HG02852 (cell line): ENCODE results near the gene TBL1X.
"Not testable (repeated sequence)": the region's sequence is repeated elsewhere in the genome, so short reads cannot be mapped to it uniquely, and the experiment has no call there.

Experiments
- ATAC-seq: cut with Tn5 transposase; IDR thresholded peaks from one replicate; pipeline ENCODE4 v1.9.1; 2021; ENCODE audit warnings: mild to moderate bottlenecking, moderate library complexity; ENCODE audit not compliant: unreplicated experiment

The TBL1X gene

DNA sequence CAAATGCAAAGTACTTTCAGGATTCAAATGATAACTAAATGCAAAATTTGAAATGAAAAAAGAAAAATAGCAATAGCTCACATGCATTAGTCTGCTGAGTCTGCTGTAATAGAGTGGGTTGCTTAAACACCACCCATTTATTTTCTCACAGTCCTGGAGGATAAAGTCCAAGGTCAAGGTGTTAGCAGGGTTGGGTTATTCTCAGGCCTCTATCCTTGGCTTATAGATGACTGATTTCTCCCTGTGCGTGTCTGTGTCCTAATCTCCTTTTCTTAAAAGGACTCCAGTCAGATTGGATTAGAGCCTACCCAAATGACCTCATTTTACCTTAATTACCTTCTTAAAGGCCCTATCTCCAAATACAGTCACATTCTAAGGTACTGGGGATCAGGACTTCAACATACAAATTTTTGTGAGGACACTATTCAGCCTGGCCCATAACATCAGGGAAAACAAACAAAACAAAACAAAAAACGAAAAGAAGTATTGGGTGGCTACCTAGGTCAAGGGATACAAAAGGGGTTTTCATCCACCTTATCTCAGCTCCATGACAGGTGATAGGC lies 6.3 kb upstream of the TBL1X start:
- no peak for ATAC-seq

DNA sequence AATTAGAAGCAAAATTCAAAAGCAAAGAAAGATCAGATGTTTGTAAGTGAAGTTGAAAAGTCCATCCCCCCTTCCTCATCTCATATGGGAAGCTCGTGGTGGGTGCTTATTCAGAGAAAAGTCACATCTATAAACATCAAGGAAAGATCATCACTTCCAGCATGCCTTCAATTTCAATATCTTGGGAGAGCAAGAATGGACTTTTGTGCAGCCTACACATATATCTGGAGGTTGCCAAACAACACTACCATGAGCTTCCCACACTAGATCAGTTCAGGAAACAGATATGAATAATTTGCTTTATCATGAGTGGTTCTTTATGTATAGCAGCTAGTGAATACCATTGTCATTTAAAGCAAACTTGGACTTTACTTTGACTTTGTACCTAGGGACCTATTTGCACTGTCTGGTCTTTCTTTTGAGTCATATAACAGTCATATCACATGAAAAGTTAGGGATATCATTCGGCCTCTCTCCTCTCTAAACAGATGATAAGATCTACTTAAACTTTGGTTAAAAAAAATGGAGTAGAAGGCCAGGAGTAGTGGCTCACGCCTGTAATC lies 5.6 kb upstream of the TBL1X start:
- no peak for ATAC-seq

DNA sequence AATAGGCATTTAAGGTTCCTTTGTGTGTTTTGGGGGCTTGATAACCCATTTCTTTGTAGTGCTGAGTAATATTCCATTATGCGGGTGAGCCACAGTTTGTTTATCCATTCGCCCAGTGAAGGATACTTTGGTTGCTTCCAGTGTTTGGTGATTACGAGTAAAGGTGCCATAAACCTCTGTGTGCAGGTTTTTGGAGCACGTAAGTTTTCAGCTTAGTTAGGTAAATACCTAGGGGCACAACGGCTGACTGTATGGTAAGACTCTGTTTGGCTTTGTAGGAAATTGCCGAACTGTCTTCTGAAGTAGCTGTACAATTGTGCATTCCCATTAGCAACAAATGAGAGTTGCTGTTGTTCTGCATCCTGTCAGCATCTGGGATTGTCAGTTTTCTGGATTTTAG lies 3.8 kb upstream of the TBL1X start:
- no peak for ATAC-seq

DNA sequence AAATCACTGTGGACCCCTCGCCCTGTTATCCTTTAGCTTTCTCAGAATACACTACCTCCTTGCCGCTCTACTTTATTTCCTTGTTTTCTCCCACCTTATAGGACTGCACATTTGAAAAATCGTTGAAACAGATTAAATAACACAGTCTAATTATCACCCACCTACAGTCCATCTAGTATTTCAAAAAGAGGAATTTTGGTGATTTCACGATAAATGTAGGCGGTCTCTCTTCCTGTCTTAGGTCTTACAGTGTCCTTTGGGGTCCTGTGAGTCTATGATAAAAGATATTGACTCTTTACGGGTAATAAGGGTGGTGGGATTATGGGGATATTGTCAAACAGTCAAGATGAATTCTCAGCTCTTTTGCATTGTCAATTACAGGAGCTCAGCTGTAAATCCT lies 2.4 kb upstream of the TBL1X start:
- ATAC-seq: no peak

DNA sequence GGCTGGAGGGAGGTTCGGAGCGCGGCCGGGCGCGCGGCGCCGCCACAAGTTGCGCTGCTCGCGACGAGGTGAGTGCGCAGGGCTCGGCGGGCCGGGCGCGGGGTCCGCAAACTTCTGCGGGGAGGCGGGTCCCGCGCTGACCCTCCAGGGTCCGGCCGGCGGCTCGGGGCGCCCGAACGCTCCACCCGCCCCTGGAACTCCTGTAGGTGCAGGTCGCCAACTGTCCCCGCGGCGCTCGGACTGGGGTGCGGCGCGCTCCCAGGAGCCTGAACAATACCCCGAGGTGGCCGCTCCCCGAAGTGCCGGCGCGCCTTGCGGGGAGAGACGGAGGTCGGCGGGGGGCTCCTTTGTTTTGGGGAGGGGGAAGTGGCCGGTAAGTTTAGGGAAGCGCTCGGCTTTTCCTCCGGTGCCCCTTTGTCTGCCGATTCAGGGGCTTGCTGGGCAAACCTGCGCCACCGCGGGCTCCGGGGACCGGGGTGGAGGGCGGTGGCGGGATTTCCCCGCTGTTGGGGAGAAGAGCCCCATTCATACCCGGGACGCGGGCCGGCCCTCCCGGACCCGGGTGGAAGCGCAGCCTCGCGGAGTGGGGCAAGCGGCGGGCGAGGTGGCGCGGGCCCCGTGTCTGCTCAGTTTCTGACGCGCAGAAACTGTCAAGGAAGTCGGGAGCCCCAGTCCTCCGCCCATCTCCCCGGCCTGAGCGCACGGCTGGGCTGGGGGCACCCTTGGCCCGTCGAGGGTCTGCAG lies 694 bp downstream of the TBL1X start:
- ATAC-seq: peak; percentile 27

DNA sequence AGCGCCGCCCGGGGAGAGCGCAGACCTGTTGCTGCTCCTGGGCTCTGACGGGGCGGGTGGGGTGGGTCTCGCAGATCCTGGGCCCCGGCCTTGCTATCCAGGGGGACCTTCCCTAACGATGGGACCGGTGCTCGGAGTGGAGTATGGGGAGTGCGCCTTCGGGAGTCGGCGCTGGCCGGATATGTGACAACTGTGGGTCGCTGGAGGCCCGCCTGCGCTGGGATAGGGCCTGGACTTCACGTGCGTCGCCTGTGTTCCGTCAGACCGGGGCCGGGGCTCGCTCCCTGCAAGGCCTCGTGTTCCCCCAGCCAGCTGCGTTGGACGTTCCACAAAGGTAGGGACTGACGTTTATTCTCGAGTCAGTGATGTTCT lies 1.3 kb downstream of the TBL1X start:
- no peak for ATAC-seq

DNA sequence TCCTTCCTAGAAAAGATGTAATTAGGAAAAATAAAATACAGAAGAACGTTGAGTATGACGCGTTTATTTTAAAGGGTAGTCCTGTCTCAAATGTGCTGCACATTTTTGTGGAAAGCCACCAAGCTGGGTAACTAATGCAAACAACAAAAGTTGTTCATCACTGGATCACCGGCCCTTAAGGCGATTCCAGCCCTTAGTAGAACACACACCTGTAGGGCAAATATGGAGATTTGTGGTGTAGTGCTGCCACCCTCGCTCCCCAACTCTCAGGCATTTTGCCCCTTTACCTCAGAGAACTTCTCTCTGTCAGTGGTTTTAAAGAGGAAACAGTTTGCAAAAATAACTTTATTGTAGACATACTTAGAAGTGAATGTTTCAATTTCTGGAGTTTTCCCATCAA lies 1.9 kb downstream of the TBL1X start:
- ATAC-seq: no peak

DNA sequence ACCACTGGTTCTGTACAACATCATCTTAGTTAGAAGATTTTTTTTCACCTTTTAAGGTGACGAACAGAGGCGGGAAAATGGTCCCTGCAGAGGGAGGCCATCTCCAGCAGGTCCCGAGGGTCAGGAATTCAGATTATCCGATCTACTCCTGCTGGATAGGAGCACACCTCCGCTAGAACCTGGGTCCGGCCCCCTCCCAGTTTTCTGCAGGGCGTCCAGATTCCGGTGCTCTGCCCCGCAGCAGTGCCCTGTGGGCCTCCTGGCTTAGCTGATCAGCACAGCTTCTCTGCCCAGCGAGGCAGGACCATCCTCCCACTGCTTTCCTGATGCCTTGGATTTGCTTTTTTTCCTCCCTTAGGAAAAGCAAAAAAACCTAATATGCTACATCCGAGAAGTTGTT lies 2.3 kb downstream of the TBL1X start:
- ATAC-seq: no peak

DNA sequence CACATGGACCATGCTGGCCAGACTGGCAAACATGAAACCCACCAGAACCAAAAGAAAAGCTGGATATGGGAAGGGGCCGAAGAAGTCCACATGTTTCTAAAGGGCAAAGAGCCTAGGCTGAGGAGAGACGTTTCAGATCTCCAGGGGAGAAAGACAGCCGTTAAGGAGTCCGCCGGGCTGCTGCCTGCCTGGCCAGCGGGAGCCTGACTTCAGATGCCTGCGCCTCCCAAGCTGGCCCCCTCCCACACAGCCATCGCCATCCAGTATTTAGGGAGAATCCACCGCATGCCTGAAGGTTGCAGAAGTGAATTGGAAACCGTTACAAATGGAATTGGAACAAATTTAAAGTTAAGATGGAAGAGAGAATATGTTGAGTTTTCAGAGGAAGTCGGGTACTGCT lies 2.9 kb downstream of the TBL1X start:
- no peak for ATAC-seq

DNA sequence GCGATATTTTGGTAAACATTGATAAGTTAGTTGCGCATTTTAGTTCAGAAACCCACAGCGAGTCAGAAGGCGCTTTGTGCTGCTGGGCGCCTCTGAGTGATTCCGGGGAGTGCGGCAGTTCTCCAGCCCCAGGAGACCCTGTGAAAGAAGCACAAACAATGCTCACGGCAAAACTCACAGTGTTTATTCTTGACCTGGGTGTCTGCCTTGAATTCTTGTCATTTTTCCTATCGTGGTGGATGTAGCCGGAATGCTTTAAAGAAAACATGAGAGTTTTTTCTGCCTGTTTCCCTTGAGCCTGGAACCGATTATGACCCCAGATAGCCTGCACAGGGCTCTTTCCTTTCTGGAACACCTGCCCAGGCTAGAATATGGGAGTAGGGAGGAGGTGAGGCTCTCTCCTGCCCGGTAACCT lies 6.7 kb downstream of the TBL1X start:
- ATAC-seq: no peak

DNA sequence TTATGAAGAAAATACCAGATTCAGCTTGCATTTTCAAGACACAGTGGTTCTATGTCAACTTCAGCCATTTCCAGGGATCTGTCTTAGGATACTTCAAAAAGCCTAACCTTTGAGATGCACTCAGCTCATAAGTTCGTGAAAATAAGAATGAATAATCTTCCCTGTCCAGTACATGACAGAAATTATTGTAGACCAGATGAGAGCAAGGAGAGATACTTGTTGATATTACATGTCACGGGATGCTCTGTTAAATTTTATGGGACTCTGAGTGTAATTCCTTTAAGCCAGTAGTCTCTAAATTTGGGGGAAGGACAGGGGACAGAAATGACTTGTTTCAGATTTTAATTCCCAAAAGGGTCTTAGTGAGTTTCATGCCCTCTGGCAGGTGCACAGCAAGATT lies 8.8 kb downstream of the TBL1X start:
- no peak for ATAC-seq

DNA sequence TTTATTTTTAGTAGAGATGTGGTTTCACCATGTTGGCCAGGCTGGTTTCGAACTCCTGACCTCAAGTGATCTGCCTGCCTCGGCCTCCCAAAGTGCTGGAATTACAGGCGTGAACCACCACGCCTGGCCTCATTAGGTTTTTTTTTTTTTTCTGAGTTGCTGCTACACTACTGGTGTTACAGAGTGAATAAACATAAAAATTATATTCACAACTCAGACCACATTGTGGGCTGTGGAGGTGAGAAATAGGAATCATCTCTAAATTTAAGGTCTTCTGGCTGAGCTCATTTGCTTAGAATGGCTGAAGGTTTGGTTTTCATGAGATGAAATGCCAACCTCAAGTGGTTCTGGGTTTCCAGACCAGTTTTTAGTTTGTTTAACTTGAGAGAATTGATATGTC lies 10.6 kb downstream of the TBL1X start:
- ATAC-seq: not testable (repeated sequence)

DNA sequence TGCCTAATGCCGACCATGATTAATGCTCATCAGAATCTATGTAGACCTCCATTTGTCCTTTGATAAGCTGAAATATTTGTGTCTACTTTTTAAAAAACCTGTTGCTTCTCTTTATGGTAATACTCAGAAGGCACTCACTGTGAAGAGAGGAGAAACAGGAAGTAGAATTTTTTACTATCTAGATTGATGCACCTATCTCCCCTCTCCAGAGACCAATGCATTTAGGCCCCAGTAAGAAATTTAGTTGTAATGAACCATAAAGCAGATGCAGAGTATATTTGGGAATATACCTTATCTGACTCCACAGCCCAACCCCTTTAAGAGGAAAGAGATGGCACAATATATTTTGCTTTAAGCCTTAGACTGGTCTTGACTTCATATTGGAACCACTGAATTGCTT lies 11.1 kb downstream of the TBL1X start:
- ATAC-seq: no peak

DNA sequence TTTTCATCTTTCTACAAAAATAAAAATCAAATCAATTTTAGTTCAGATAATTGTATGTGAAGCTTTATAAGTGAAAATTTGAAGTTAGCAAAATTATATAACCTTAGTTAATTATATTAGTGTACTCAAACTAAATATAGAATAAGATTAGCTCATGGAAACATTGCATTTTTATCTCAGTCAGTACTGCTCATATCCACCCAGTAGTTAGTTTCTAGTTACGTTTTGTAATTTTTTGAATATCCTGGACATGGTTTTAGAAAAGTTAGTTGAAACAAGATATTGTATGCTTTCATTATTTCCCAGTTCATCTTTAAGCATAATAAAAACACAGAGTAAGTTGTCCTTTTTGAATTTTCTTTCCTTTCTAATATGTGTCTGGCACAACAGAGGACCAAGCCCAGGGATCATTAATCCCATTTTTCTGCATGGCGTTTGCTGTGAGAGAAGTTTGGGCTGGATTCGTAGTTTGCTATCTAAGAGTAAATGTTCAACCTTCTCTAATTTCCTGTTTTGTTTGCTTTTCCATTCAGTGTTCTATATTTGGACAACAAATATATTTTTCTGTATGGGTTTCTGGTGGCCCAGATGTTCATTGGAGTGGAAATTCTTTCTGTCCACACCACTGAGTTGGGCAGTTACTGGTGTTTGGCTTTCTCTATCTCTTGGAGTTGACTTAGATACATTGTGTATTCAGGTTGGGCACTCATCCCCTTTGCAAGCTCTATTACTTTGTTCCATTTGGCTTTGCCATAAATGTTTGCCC lies 12.1 kb downstream of the TBL1X start:
- no peak for ATAC-seq

DNA sequence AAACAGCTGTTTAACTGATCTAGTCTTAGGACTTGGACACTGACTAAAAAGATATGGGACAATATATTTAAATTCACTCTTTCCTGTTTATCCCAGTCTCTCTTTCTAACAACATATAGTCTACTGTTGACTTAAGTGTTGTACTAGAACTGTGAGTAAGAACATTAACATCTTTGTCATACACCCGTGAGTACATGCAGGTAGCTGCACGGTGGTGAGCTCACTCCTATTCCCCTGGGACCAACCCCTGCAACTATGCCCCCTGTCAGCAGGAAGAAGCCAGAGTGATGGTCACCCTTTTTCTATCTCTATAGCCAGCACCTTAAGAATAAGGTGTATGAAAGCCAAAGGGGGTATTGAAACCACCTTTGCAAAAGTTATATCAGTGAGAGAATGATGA lies 17.6 kb downstream of the TBL1X start:
- ATAC-seq: no peak

DNA sequence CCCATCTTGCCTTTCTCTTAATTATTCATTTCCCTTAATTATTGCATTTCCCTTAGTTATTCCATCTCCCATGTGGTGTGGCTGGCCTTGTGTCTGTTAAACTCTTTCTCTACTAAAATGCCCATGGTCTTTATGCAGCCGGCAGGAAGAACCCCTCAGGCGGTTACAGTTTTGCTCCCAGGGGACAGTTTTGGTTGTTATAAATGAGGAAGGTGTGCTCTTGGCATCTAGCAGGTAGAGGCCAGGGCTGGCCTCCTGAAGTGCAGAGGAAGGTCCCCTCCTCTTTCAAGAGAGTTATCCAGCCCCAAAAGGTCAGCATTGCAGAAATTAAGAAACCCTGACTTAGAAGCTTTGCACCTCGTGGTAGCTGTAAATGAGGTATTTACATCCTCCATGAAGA lies 18.0 kb downstream of the TBL1X start:
- ATAC-seq: no peak

DNA sequence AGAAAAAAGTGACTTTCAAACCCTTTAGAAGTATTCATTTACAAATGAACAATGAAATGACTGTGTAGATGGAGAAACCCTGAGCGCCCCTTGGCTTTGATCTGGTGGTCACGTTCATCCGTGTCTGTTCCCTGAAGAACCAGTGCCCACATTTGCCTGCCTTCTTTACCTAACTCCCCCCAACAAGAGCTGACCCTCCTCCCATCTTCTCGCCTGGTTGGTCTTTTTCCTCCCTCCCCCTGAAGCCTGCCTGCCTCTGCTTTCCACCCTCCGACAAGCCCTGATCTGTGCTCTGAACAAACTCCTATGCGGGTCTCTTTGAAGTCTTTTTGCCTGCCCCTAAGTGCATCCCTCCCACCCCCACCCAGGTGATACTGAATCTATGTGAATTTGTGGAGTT lies 18.5 kb downstream of the TBL1X start:
- ATAC-seq: no peak

DNA sequence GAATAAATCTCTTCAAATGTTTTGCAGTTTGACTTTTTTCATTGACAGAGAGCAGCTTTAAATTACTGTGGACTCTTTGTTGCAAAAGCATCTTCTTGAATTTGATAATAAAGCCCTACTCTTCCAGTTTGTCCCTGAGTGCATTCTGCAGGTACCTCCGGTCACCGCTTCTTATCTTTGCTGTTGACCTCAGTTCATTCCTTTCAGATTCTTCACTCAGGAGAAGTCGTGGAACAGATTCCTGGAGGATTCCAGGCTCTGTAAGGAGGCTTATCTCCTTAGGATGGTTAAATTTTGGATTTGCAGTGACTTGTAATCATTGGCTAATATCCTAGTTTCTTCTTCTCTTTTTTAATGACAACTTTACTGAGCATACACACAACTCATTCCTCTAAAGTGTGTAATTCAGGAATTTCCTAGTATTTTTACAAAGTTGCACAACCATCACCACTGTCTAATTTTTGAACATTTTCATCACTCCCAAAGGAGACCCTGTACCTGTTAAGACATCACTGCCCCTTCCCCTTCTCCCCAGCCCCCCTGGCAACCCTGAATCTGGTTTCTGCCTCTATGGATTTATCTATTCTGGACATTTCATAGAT lies 22.0 kb downstream of the TBL1X start:
- ATAC-seq: no peak

DNA sequence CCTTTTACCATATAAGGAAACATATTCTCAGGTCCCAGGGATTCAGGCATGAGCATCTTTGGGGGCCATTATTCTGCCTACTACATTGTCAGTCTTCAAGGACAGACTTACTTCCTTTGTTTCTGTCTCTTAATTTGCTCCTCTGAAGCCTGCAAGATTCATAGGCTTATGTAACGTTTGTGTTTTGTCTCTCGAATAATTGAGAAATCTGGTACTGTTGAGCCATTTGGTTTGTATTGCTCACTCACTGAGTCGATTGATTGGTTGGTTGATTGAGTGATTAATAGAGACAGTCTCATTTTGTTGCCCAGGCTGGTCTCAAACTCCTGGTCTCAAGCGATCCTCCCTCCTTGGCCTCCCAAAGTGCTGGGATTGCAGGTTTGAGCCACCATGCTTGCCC lies 23.7 kb downstream of the TBL1X start:
- no peak for ATAC-seq

DNA sequence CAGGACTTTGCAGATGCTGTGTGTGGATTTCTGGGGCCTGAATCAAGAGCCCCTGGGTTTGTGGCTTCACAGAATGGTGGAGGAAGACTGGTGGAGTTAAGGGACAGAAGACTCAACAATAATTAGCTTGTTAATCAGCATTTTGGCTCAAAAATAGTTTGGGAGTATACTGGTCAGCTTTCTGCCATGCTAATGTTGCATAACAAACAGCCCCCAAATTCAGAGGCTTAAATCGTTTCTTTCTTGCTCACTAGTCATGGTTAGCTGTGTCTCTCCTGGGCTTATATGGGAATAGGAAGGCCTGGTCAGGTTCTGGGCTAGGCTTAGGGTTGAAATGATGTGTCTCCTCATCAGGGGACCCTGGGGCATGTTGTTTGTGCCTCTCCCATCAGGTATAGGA lies 24.4 kb downstream of the TBL1X start:
- ATAC-seq: no peak

DNA sequence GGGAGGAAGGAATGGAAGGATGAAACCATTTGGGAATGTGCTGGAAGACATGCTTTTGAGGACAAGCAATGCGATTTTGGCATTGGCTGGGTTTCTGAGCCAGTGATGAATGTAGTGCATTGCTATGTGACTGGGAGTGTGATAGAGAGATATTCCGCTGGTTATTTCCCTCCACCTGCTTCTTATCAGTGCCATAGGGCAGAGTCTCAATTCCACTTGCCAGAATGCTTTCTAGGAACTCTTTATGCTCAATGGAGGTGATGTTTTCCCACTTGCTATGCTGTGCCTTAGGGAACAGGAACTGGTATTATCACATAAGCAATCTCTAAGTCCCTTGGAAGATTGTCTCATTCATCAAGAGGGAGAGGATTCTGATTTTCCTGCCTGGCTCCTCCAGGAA lies 28.0 kb downstream of the TBL1X start:
- ATAC-seq: no peak

DNA sequence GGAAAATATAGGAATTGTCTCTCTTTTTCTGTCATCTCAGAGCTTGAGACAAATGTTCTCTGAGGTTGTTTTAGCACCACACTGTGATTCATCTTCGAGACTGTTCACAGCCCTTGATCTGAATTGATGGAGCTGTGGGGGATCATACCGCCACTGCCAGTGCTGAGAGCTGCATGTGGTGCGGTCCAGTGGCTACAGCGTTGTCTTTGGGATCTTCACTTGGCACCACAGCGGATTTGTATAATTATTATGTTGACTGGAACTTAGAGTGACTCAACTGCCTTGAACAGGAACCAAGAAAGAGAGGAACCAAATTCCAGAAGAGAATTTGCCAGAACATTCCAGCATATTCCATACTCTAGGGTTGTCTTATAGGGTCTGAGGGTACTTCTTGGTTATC lies 29.1 kb downstream of the TBL1X start:
- ATAC-seq: no peak
